OCI-LY3 (cell line): ENCODE data around the gene SYTL3.
"Not testable (repeated sequence)": the region's sequence is repeated elsewhere in the genome, so short reads cannot be mapped to it uniquely, and the experiment has no call there.

ENCODE experiments used
- H2AFZ ChIP-seq: fragments of 200-600, 300-600 bp; shearing (Covaris generic); 2 replicates; pipeline ENCODE4 v1.6.0; 2014; ENCODE audit warnings: antibody characterized with exemption, low read depth, low read length
- H3K27ac ChIP-seq: fragments of 200-600, 300-600 bp; sonication (generic); 2 replicates; pipeline ENCODE4 v1.5.1; 2014; ENCODE audit warnings: mild to moderate bottlenecking, low read length, moderate library complexity, mixed read lengths
- H3K27me3 ChIP-seq: fragments of 200-600, 300-600 bp; sonication (generic); 2 replicates; pipeline ENCODE4 v1.6.1; 2014; ENCODE audit warnings: low read depth, low read length, mixed read lengths
- H3K36me3 ChIP-seq: fragments of 200-600, 300-600 bp; sonication (generic); replicated peaks from 2 replicates; pipeline ENCODE3; 2014; ENCODE audit warnings: low read depth, low read length, mixed read lengths
- H3K4me1 ChIP-seq: fragments of 300-600, 200-600 bp; sonication (generic); 2 replicates; pipeline ENCODE4 v1.6.1; 2014; ENCODE audit warnings: low read length, mixed read lengths
- H3K4me2 ChIP-seq: fragments of 200-600, 300-600 bp; sonication (generic); 2 replicates; pipeline ENCODE4 v1.6.1; 2014; ENCODE audit warnings: low read length, mixed read lengths
- H3K4me3 ChIP-seq: fragments of 300-600, 200-600 bp; sonication (generic); 2 replicates; pipeline ENCODE4 v1.5.1; 2014; ENCODE audit warnings: antibody characterized with exemption, mild to moderate bottlenecking, low read length, moderate library complexity
- H3K79me2 ChIP-seq: fragments of 300-600, 200-600 bp; shearing (Covaris generic); 2 replicates; pipeline ENCODE4 v1.6.1; 2014; ENCODE audit warnings: mild to moderate bottlenecking, low read length, mixed read lengths
- H3K9ac ChIP-seq: fragments of 300-600, 200-600 bp; shearing (Covaris generic); 2 replicates; pipeline ENCODE4 v1.6.0; 2014; ENCODE audit warnings: mild to moderate bottlenecking, low read length, moderate library complexity
- H3K9me3 ChIP-seq: fragments of 200-600, 300-600 bp; shearing (Covaris generic); 2 replicates; pipeline ENCODE4 v1.6.1; 2014; ENCODE audit warnings: low read length, mixed read lengths; ENCODE audit not compliant: insufficient read depth
- H4K20me1 ChIP-seq: fragments of 200-600, 300-600 bp; sonication (generic); 2 replicates; pipeline ENCODE4 v1.6.1; 2016; ENCODE audit warnings: low read length, mixed read lengths; ENCODE audit not compliant: insufficient read depth
- EZH2phosphoT487 ChIP-seq: fragments of 200-600 bp; shearing (Covaris generic); IDR thresholded peaks from 2 replicates; pipeline ENCODE4 v1.6.1; 2018; ENCODE audit warnings: antibody characterized with exemption, mixed run types, low read depth
- TF ChIP-seq, protein P1 (sequence below): fragments of 200-600, 300-600 bp; sonication (generic); IDR thresholded peaks from 2 replicates; pipeline ENCODE4 v1.5.1; 2014; ENCODE audit warnings: antibody characterized with exemption, low read length, low read depth

Gene SYTL3

DNA sequence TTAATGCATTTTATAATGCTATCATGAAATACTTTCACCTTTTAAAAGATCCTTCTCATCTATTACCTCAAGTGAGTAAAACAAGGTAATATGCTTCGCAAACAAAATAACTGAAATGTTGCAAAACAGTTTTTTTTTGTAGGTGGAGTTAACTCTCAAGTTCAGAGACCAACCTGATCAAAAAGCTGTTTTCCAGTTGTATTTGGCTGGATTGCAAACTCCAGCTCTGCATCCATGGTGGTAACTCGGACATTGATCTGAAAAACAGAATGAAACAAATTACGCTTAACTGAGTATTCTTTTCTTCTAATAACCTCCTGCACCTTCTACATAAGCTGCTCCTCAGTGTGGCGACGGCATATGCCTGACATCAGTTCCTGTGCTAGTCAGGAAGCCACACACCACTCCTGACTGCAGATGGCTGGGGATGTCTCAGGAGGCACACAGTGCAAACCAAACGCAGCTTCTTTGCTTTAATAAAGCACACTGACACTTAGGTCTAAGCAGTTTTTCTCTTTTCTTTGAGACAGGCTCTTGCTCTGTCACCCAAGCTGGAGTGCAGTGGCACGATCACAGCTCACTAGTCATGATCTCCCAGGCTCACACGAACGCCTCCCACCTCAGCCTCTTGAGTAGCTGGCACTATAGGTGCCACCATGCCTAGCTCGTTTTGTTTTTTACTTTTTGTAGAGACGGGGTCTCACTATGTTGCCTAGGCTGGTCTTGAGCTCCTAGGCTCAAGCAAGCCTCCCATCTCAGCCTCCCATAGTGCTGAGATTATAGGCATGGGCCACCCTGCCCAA lies 139.5 kb downstream of the SYTL3 start:
- H3K4me1 ChIP-seq, result peaks cover 29% of the 10 kb centered on the region
- no peak overlapping the region for H2AFZ ChIP-seq
- no peak for TF ChIP-seq EZH2phosphoT487
- TF ChIP-seq, protein P1, sequence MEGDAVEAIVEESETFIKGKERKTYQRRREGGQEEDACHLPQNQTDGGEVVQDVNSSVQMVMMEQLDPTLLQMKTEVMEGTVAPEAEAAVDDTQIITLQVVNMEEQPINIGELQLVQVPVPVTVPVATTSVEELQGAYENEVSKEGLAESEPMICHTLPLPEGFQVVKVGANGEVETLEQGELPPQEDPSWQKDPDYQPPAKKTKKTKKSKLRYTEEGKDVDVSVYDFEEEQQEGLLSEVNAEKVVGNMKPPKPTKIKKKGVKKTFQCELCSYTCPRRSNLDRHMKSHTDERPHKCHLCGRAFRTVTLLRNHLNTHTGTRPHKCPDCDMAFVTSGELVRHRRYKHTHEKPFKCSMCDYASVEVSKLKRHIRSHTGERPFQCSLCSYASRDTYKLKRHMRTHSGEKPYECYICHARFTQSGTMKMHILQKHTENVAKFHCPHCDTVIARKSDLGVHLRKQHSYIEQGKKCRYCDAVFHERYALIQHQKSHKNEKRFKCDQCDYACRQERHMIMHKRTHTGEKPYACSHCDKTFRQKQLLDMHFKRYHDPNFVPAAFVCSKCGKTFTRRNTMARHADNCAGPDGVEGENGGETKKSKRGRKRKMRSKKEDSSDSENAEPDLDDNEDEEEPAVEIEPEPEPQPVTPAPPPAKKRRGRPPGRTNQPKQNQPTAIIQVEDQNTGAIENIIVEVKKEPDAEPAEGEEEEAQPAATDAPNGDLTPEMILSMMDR, result no peak
- H3K9ac ChIP-seq, result no peak overlapping the region
- peaks cover 54% of the 10 kb centered on the region for H3K79me2 ChIP-seq
- H3K36me3 ChIP-seq, result peaks cover 29% of the 10 kb centered on the region
- H3K27me3 ChIP-seq, result no peaks in the 10 kb centered on the region
- peaks cover 65% of the 10 kb centered on the region for H4K20me1 ChIP-seq
- no peak overlapping the region for H3K4me3 ChIP-seq
- no peak overlapping the region for H3K4me2 ChIP-seq
- no peak overlapping the region for H3K27ac ChIP-seq
- H3K9me3 ChIP-seq, result no peaks in the 10 kb centered on the region

GRCh38 chr6:158791274-158791855 lies 141.5 kb downstream of the SYTL3 start:
- no peak overlapping the region for H3K27ac ChIP-seq
- no peaks in the 10 kb centered on the region for H3K9me3 ChIP-seq
- peaks cover 23% of the 10 kb centered on the region for H3K36me3 ChIP-seq
- no peak overlapping the region for H3K9ac ChIP-seq
- peaks cover 80% of the 10 kb centered on the region for H4K20me1 ChIP-seq
- no peak for TF ChIP-seq EZH2phosphoT487
- TF ChIP-seq, protein P1, result no peak
- peaks cover 74% of the 10 kb centered on the region for H3K79me2 ChIP-seq
- H2AFZ ChIP-seq, result no peak overlapping the region
- no peak overlapping the region for H3K4me3 ChIP-seq
- no peak overlapping the region for H3K4me2 ChIP-seq
- no peaks in the 10 kb centered on the region for H3K27me3 ChIP-seq
- peaks cover 30% of the 10 kb centered on the region for H3K4me1 ChIP-seq

DNA sequence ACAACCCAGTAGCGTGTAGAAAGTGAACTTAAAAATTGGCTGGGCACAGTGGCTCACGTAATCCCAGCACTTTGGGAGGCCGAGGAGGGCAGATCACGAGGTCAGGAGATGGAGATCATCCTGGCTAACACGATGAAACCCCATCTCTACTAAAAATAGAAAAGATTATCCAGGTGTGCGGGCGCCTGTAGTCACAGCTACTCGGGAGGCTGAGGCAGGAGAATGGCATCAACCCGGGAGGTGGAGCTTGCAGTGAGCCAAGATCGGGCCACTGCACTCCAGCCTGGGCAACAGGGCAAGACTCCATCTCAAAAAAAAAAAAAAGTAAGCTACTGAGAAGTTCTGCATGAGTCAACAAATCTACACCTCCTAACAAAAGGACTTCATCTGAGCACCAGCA lies 142.7 kb downstream of the SYTL3 start:
- Histone ChIP-seq H3K79me2 (peaks cover 85% of the 10 kb centered on the region), H3K36me3 (peaks cover 14% of the 10 kb centered on the region), H4K20me1 (peaks cover 87% of the 10 kb centered on the region), H3K4me2 (peak overlapping the region; percentile 54), H3K4me1 (peaks cover 33% of the 10 kb centered on the region)
- not testable (repeated sequence) for H2AFZ ChIP-seq, H3K9ac ChIP-seq, H3K9me3 ChIP-seq, H3K4me3 ChIP-seq, H3K27me3 ChIP-seq, H3K27ac ChIP-seq

- Histone ChIP-seq H3K9me3 (no peaks in the 10 kb centered on the region), H4K20me1 (peaks cover 95% of the 10 kb centered on the region), H3K27ac (no peak overlapping the region), H2AFZ (no peak overlapping the region), H3K4me2 (peak overlapping the region; percentile 12; the same call in 1 of the 2 replicates), H3K9ac (no peak overlapping the region), H3K27me3 (no peaks in the 10 kb centered on the region), H3K4me3 (no peak overlapping the region), H3K36me3 (peaks cover 10% of the 10 kb centered on the region), H3K4me1 (peaks cover 43% of the 10 kb centered on the region), H3K79me2 (peaks cover 95% of the 10 kb centered on the region)
- TF ChIP-seq, protein P1, result peak; percentile 50
- TF ChIP-seq EZH2phosphoT487, result no peak
Observed at GRCh38 chr6:158793432-158793831, 143.6 kb downstream of the SYTL3 start.
